Activated naive CD8-positive, alpha-beta T cell treated with anti-CD3 and anti-CD28 coated beads, Interleukin-2, amount 50 U/mL, for 24 hours (primary cell): ENCODE data around the gene MYL6.
"Not testable (repeated sequence)": the region's sequence is repeated elsewhere in the genome, so short reads cannot be mapped to it uniquely, and the experiment has no call there.

ENCODE experiments used
- ATAC-seq: fragments of 150-1000 bp; cut with Tn5 transposase; one replicate; pipeline ENCODE4 v1.10.0; 2021
- DNase-seq: peaks from one replicate; pipeline ENCODE4 v3.0.0; 2021
- H3K27ac Mint-ChIP-seq: one replicate; pipeline ENCODE4 v1.8.0; 2021; ENCODE audit warnings: mild to moderate bottlenecking, mixed read lengths
- H3K27me3 Mint-ChIP-seq: one replicate; pipeline ENCODE4 v1.8.0; 2021; ENCODE audit warnings: mixed read lengths
- H3K36me3 Mint-ChIP-seq: one replicate; pipeline ENCODE4 v1.8.0; 2021; ENCODE audit warnings: low read depth, mixed read lengths
- H3K4me1 Mint-ChIP-seq: one replicate; pipeline ENCODE4 v1.8.0; 2021; ENCODE audit warnings: mixed read lengths
- H3K4me3 Mint-ChIP-seq: one replicate; pipeline ENCODE4 v1.8.0; 2021; ENCODE audit warnings: mild to moderate bottlenecking, moderate library complexity, mixed read lengths
- H3K9me3 Mint-ChIP-seq: one replicate; pipeline ENCODE4 v1.8.0; 2021; ENCODE audit warnings: mixed read lengths

The MYL6 gene

GRCh38 chr12:56188131-56188777 lies 30.1 kb downstream of the MYL6 start:
- no peak for ATAC-seq
- Mint-ChIP-seq H3K27ac (peak overlapping the region; percentile 90), H3K27me3 (no peaks in the 10 kb centered on the region), H3K9me3 (no peaks in the 10 kb centered on the region), H3K36me3 (peaks cover 31% of the 10 kb centered on the region), H3K4me1 (peaks cover 40% of the 10 kb centered on the region), H3K4me3 (peak overlapping the region; percentile 90)
- no peak for DNase-seq

GRCh38 chr12:56188778-56189098 lies 30.6 kb downstream of the MYL6 start:
- no peak for ATAC-seq

DNA sequence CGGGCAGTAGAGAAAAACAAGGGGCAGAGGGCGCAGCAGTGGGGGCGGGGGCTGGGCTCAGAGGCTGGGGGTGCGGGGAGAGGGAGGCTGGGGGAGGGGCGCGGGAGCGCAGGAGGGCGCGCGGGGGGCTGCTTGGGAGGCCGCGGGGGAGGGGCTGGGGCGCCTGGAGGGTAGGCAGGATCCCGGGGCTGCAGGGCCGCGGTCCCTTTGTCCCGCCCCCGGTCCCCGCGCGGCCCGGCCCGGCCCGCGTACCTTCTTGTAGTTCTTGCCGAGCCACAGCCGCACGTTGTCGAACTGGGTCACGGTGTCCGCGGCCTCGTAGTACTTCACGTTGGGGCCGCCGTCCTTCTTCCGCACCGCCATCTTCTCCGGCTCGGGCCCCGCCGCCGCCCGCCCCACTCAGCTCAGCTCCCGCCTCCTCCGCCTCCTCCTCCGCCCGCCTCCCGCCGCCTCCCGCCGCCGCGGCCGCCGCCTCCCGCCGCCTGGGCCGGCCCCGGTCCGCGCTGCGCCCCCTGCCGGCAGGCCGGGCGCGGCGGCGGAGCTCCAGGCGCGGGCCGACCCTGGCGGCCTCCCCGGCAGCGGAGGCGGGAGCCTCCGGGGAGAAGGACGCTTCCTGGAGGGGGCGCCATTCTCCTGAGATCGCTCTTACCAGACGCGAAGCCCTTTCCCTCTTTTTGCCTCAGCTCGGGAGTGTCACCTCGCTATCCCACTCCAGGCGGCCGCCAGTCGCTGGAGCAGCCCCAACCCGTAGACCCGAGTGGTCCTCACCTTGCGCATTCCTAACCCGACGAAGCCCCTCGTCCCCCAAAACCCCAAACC lies 31.1 kb downstream of the MYL6 start, which contains the start of gene SMARCC2:
SMARCC2 (minus strand) TSS at position 385 of the 819 bp plus-strand sequence; CDS start at position 363, 22 bp downstream.
- Mint-ChIP-seq H3K9me3 (no peaks in the 10 kb centered on the region), H3K36me3 (peaks cover 24% of the 10 kb centered on the region), H3K27ac (peak within 1 kb of the TSS; percentile 97), H3K4me1 (peaks cover 43% of the 10 kb centered on the region), H3K27me3 (no peaks in the 10 kb centered on the region), H3K4me3 (peak within 1 kb of the TSS; percentile 90)
- ATAC-seq (peak; percentile 86), DNase-seq (peak; percentile 92)

More at GRCh38 chr12:56188778-56189098, 30.6 kb downstream of the MYL6 start:
- Mint-ChIP-seq H3K27me3 (no peaks in the 10 kb centered on the region), H3K9me3 (no peaks in the 10 kb centered on the region), H3K4me1 (peaks cover 43% of the 10 kb centered on the region), H3K36me3 (peaks cover 30% of the 10 kb centered on the region), H3K4me3 (peak overlapping the region; percentile 90), H3K27ac (peak overlapping the region; percentile 90)
- peak; percentile 22 for DNase-seq

GRCh38 chr12:56189918-56190694 lies 31.9 kb downstream of the MYL6 start:
- H3K4me3 Mint-ChIP-seq, result peak overlapping the region; percentile 90
- H3K9me3 Mint-ChIP-seq, result no peaks in the 10 kb centered on the region
- peaks cover 16% of the 10 kb centered on the region for H3K36me3 Mint-ChIP-seq
- H3K27me3 Mint-ChIP-seq, result no peaks in the 10 kb centered on the region
- DNase-seq (peak; percentile 90), ATAC-seq (peak; percentile 65)
- H3K27ac Mint-ChIP-seq, result peak overlapping the region; percentile 97
- H3K4me1 Mint-ChIP-seq, result peaks cover 43% of the 10 kb centered on the region

DNA sequence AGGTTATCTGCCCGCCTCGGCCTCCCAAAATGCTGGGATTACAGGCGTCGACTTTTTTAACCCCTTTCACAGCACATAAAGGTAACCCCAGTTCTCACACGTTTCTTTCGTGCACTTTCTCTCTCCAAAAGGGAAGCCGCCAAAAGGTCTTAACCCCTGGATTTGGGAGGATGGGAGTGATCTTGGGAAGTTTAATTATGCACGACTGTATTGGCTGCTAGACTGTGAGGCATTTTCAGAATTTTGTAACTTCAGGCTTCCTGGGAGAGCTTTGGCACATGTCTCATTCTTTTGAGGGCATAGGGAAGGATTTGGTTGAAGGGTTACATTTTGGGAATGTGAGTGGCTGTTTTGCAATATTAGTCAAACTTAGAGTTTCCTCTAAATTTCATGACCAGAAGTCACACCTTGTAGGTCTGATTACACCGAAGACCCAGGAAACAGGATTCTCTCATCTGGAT lies 32.6 kb downstream of the MYL6 start:
- Mint-ChIP-seq H3K36me3 (peaks cover 15% of the 10 kb centered on the region), H3K4me3 (peak overlapping the region; percentile 90), H3K9me3 (no peaks in the 10 kb centered on the region), H3K27ac (peak overlapping the region; percentile 97), H3K27me3 (no peaks in the 10 kb centered on the region), H3K4me1 (peaks cover 43% of the 10 kb centered on the region)
- ATAC-seq, result no peak
- DNase-seq, result no peak

DNA sequence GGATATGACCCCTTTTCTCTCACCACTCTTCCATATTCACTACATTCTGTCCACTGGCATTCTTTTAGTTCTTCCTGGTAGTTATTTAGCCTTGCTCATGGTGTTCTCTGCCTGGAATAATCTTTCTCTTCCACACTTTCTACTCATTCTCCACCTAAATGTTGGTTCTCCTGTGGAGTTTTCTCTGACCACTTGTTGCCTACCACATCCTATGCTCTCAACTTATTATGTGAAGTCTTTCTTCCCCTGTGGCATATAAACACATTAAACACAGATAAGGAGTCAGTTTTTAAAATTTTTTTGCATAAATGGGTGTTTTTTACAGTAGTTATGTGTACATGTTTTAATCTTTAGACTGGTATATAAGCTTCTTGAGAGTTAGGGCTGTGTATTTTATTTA lies 34.4 kb downstream of the MYL6 start:
- peaks cover 32% of the 10 kb centered on the region for H3K4me1 Mint-ChIP-seq
- H3K9me3 Mint-ChIP-seq, result no peaks in the 10 kb centered on the region
- H3K27ac Mint-ChIP-seq, result no peak overlapping the region
- H3K27me3 Mint-ChIP-seq, result no peaks in the 10 kb centered on the region
- no peak for DNase-seq
- no peak overlapping the region for H3K4me3 Mint-ChIP-seq
- no peak for ATAC-seq
- peaks cover 3% of the 10 kb centered on the region for H3K36me3 Mint-ChIP-seq

- Mint-ChIP-seq H3K4me1 (peaks cover 27% of the 10 kb centered on the region), H3K27me3 (no peaks in the 10 kb centered on the region), H3K4me3 (no peak overlapping the region), H3K27ac (peak overlapping the region; percentile 70), H3K9me3 (no peaks in the 10 kb centered on the region), H3K36me3 (peaks cover 3% of the 10 kb centered on the region)
- ATAC-seq (no peak), DNase-seq (peak; percentile 78)
These were observed 34.9 kb downstream of the MYL6 start for GRCh38 chr12:56193025-56193578.

DNA sequence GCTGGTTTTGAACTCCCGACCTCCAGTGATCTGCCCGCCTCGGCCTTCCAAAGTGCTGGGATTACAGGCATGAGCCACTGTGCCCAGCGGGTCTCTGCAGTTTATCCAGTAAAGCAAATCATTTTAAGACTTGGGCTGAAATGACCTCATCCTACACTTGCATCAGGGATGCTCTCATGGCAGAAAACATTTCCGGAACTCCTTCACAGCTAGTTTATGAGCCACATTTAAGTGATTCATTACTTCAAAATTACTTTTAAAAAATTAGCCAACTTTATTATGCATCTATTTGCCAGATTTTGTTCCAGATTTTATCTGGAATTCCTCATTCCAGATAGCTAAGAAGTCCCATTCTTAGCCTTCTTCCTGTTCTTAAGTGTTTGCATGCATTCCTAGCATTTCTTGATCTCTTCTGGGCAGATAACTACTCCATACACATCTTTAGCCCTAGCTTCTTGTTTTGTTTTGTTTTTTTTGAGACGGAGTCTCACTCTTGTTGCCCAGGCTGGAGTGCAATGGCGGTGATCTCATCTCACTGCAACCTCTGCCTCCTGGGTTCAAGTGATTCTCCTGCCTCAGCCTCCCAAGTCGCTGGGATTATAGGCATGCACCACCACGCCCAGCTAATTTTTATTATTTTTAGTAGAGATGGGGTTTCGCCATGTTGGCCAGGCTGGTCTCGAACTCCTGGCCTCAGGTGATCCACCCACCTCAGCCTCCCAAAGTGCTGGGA lies 38.8 kb downstream of the MYL6 start:
- H3K4me1 Mint-ChIP-seq, H3K27me3 Mint-ChIP-seq, H3K9me3 Mint-ChIP-seq, H3K27ac Mint-ChIP-seq, H3K36me3 Mint-ChIP-seq, ATAC-seq, DNase-seq, H3K4me3 Mint-ChIP-seq: not testable (repeated sequence)

DNA sequence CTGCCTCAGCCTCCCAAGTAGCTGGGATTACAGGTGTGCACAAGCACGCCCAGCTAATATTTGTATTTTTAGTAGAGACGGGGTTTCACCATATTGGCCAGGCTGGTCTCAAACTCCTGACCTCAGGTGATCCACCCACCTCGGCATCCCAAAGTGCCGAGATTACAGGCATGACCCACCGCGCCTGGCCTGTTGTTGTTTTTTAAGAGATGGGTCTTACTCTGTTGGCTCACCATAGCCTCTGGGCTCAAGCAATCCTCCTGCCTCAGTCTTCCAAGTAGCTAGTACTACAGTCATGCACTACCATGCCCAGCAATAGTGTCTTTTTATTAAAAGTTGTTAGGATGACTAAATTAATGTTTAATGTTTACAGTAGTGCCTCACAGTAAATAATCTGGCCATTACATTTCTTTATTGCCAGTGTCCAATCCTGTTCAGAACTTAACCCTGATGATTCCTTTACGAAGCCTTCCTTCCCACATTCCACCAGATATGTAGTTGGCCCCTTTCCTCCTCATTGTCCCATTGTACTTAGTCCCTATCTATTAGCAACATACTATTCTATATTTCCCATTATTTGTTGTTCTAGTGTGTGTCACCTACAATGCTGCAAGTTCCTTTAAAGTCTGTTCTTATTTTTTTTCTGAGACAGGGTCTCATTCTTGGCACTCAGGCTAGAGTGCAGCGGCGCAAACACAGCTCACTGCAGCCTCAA lies 39.9 kb downstream of the MYL6 start:
- ATAC-seq (no peak), DNase-seq (no peak)
- no peak overlapping the region for H3K27ac Mint-ChIP-seq
- no peaks in the 10 kb centered on the region for H3K36me3 Mint-ChIP-seq
- peaks cover 5% of the 10 kb centered on the region for H3K4me1 Mint-ChIP-seq
- no peak overlapping the region for H3K4me3 Mint-ChIP-seq
- no peaks in the 10 kb centered on the region for H3K27me3 Mint-ChIP-seq
- no peaks in the 10 kb centered on the region for H3K9me3 Mint-ChIP-seq

DNA sequence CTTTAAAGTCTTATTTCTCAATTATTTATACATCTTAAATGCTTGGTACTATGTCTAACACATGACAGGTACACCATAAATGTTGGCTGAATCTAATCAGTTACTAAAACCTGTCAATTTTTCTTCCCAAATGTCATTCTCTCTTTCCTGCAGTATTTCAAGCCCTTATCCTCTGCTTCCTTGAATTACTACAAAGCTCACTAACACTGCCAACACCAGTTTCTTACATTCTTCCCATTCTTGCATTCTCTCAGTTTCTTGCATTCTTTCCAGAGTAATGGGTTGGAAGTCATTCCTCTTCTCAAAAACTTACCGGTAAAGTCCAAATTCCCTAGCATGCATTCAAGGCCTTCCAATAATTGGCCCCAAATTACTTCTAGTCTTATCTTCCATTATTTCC lies 40.7 kb downstream of the MYL6 start:
- Mint-ChIP-seq H3K9me3 (no peaks in the 10 kb centered on the region), H3K4me1 (no peaks in the 10 kb centered on the region), H3K4me3 (no peak overlapping the region), H3K27me3 (no peaks in the 10 kb centered on the region), H3K36me3 (no peaks in the 10 kb centered on the region), H3K27ac (no peak overlapping the region)
- DNase-seq (no peak), ATAC-seq (no peak)

- no peaks in the 10 kb centered on the region for H3K9me3 Mint-ChIP-seq
- peaks cover 2% of the 10 kb centered on the region for H3K4me1 Mint-ChIP-seq
- H3K4me3 Mint-ChIP-seq, result no peak overlapping the region
- H3K27ac Mint-ChIP-seq, result no peak overlapping the region
- peaks cover 17% of the 10 kb centered on the region for H3K36me3 Mint-ChIP-seq
- ATAC-seq, result no peak
- DNase-seq, result no peak
- no peaks in the 10 kb centered on the region for H3K27me3 Mint-ChIP-seq
These were observed 44.2 kb downstream of the MYL6 start for GRCh38 chr12:56202366-56202765.

- Mint-ChIP-seq H3K4me3 (no peak overlapping the region), H3K9me3 (no peaks in the 10 kb centered on the region), H3K27ac (no peak overlapping the region), H3K4me1 (peaks cover 2% of the 10 kb centered on the region), H3K36me3 (peaks cover 19% of the 10 kb centered on the region), H3K27me3 (no peaks in the 10 kb centered on the region)
- DNase-seq, result no peak
- no peak for ATAC-seq
These were observed 44.7 kb downstream of the MYL6 start for GRCh38 chr12:56202838-56203237.

GRCh38 chr12:56204275-56204674 lies 46.1 kb downstream of the MYL6 start:
- no peak overlapping the region for H3K4me3 Mint-ChIP-seq
- peaks cover 20% of the 10 kb centered on the region for H3K36me3 Mint-ChIP-seq
- peak overlapping the region; percentile 50 for H3K27ac Mint-ChIP-seq
- H3K9me3 Mint-ChIP-seq, result no peaks in the 10 kb centered on the region
- peaks cover 2% of the 10 kb centered on the region for H3K4me1 Mint-ChIP-seq
- H3K27me3 Mint-ChIP-seq, result no peaks in the 10 kb centered on the region
- ATAC-seq (no peak), DNase-seq (no peak)
